HepG2 (cell line): ENCODE measurements around the gene UBR3. TPM values are rescaled to one million over a fixed set of nuclear protein-coding genes. Genes with fewer than 3 reads are reported as not detected.

Experiments
- ATAC-seq: fragments of 200-7000 bp; cut with Tn5 transposase; 3 replicates; pipeline ENCODE4 v1.9.1; 2020; ENCODE audit warnings: mild to moderate bottlenecking, moderate library complexity
- BruUV-seq: library from RNA; stranded (reverse); fragments of 400-500 nt; replicated peaks from 2 replicates; lab custom pipeline; 2021; lab: Mats Ljungman, UMichigan
- CTCF ChIA-PET: fragments of 300-600 bp; formaldehyde crosslinking; extraction: SDS; loops from one replicate; lab custom pipeline; 2021; ENCODE audit warnings: low total read pairs, inconsistent platforms, low intra/inter-chr PET ratio; lab: Yijun Ruan, JAX
- POLR2A ChIA-PET: fragments of 350-600 bp; sonication (Branson Sonifier 250); formaldehyde crosslinking; loops from one replicate; lab custom pipeline; 2020; ENCODE audit warnings: antibody characterized with exemption, inconsistent platforms; lab: Yijun Ruan, JAX
- DNase-seq: peaks from one replicate; pipeline ENCODE4 v3.0.0-alpha.2; 2015; ENCODE audit warnings: low spot score
- FAIRE-seq: peaks from 3 replicates; lab custom pipeline; 2011; peaks lifted over from hg19 to GRCh38; lab: Jason Lieb, UNC
- H2AFZ ChIP-seq: one replicate; pipeline ENCODE4 v1.6.1; 2011; ENCODE audit warnings: low read length, inconsistent platforms
- H3K27ac ChIP-seq: fragments of 300-600 bp; 3 replicates; pipeline ENCODE4 v1.8.0; 2011; ENCODE audit warnings: mixed run types, mild to moderate bottlenecking, mixed read lengths, low read length, inconsistent platforms; ENCODE audit not compliant: insufficient read depth; ENCODE audit errors: extremely low read length
- H3K27me3 ChIP-seq, 2 experiments: fragments of 200-600 bp in 1 of 2; 2 replicates in 1 of 2; 3 replicates in 1 of 2; pipeline versions ENCODE4 v1.6.0 to v1.8.0; 2011; ENCODE audit warnings: low read length in 2 of 2, mild to moderate bottlenecking in 2 of 2, moderate library complexity in 2 of 2, inconsistent platforms in 1 of 2; ENCODE audit not compliant: insufficient read depth in 2 of 2, control insufficient read depth in 1 of 2
- H3K36me3 ChIP-seq, 2 experiments: fragments of 200-600 bp in 1 of 2; replicated peaks in 1 of 2; 2 replicates in 1 of 2; 3 replicates in 1 of 2; pipeline versions ENCODE4 v1.5.1 to v1.8.0; 2011; ENCODE audit warnings: low read length in 2 of 2, inconsistent platforms in 1 of 2; ENCODE audit not compliant: insufficient read depth in 2 of 2, control insufficient read depth in 1 of 2
- H3K4me1 ChIP-seq: 2 replicates; pipeline ENCODE4 v1.5.1; 2012; ENCODE audit warnings: low read length, inconsistent platforms; ENCODE audit not compliant: insufficient read depth
- H3K4me2 ChIP-seq: 2 replicates; pipeline ENCODE4 v1.6.0; 2011; ENCODE audit warnings: low read depth, low read length, inconsistent platforms
- H3K4me3 ChIP-seq, 3 experiments: fragments of 200-600 bp in 1 of 3; sonication (generic), shearing (Covaris generic) in 1 of 3; replicated peaks in 1 of 3; 2 replicates each; pipeline ENCODE4 v1.5.1; 2011 to 2016; ENCODE audit warnings: low read length in 3 of 3, inconsistent platforms in 2 of 3, low read depth in 2 of 3, mild to moderate bottlenecking in 2 of 3, control low read depth in 1 of 3, mixed read lengths in 1 of 3; ENCODE audit not compliant: insufficient read depth in 1 of 3
- H3K79me2 ChIP-seq: one replicate; pipeline ENCODE4 v1.6.1; 2011; ENCODE audit warnings: low read length, inconsistent platforms; ENCODE audit not compliant: insufficient read depth
- H3K9ac ChIP-seq: 2 replicates; pipeline ENCODE4 v1.6.0; 2011; ENCODE audit warnings: mild to moderate bottlenecking, low read depth, low read length, inconsistent platforms; ENCODE audit not compliant: insufficient read depth
- H3K9me3 ChIP-seq: 2 replicates; pipeline ENCODE4 v1.5.1; 2012; ENCODE audit warnings: mild to moderate bottlenecking, low read length
- H4K20me1 ChIP-seq: 2 replicates; pipeline ENCODE4 v1.6.0; 2011; ENCODE audit warnings: inconsistent platforms, mild to moderate bottlenecking, low read length, moderate library complexity; ENCODE audit not compliant: insufficient read depth
- CCAR2 ChIP-seq: fragments of 200-400 bp; formaldehyde crosslinking; optimal IDR thresholded peaks from 2 replicates; pipeline ENCODE3; 2018; ENCODE audit warnings: low read depth, mild to moderate bottlenecking, low read length, moderate library complexity
- DMTF1 ChIP-seq: sonication (generic); formaldehyde crosslinking; IDR thresholded peaks from 2 replicates; pipeline ENCODE4 v1.4.0; 2020; ENCODE audit warnings: mild to moderate bottlenecking, missing genetic modification reagents
- FOXM1 ChIP-seq: sonication (generic); formaldehyde crosslinking; IDR thresholded peaks from 2 replicates; pipeline ENCODE4 v1.5.0; 2020; ENCODE audit warnings: missing genetic modification reagents
- HNF4G ChIP-seq, 2 experiments: sonication (generic) in 1 of 2; formaldehyde crosslinking in 1 of 2; IDR thresholded peaks; 2 replicates each; pipeline versions ENCODE4 v1.4.0 to v1.6.1; 2011 to 2020; ENCODE audit warnings: borderline replicate concordance in 2 of 2, low read depth in 2 of 2, mild to moderate bottlenecking in 2 of 2, low read length in 1 of 2, missing genetic modification reagents in 1 of 2, moderate library complexity in 1 of 2
- ISX ChIP-seq: sonication (generic); formaldehyde crosslinking; conservative IDR thresholded peaks from 2 replicates; pipeline ENCODE4 v1.5.0; 2020; ENCODE audit warnings: missing genetic modification reagents
- JUNB ChIP-seq: sonication (generic); formaldehyde crosslinking; IDR thresholded peaks from 2 replicates; pipeline ENCODE4 v1.8.0; 2022; ENCODE audit warnings: missing genetic modification reagents, mild to moderate bottlenecking, borderline replicate concordance
- MAX ChIP-seq: IDR thresholded peaks from 2 replicates; pipeline ENCODE4 v1.6.1; 2012; ENCODE audit warnings: inconsistent platforms
- RORA ChIP-seq: sonication (generic); formaldehyde crosslinking; IDR thresholded peaks from 2 replicates; pipeline ENCODE4 v1.5.0; 2020; ENCODE audit warnings: mild to moderate bottlenecking, missing genetic modification reagents, moderate library complexity
- ZBTB34 ChIP-seq: sonication (generic); formaldehyde crosslinking; IDR thresholded peaks from 2 replicates; pipeline ENCODE4 v1.8.0; 2022; ENCODE audit warnings: mild to moderate bottlenecking, missing genetic modification reagents
- ZBTB46 ChIP-seq: sonication (generic); formaldehyde crosslinking; IDR thresholded peaks from 2 replicates; pipeline ENCODE4 v1.4.0; 2020; ENCODE audit warnings: mild to moderate bottlenecking, missing genetic modification reagents, borderline replicate concordance
- ZNF160 ChIP-seq: sonication (generic); formaldehyde crosslinking; IDR thresholded peaks from 2 replicates; pipeline ENCODE4 v1.8.0; 2022; ENCODE audit warnings: mild to moderate bottlenecking, inconsistent platforms, missing genetic modification reagents
- ZNF510 ChIP-seq: sonication (generic); formaldehyde crosslinking; IDR thresholded peaks from 2 replicates; pipeline ENCODE4 v1.4.0; 2020; ENCODE audit warnings: low read depth, mild to moderate bottlenecking, missing genetic modification reagents
- WGBS: methylation state at CpG from one replicate; pipeline ENCODE4 v1.1.6; 2017; ENCODE audit warnings: low lambda C conversion rate; 5-methylcytosine and 5-hydroxymethylcytosine counted together
- in situ Hi-C: cut with HindIII; loops from 2 replicates; pipeline ENCODE4 v1.10.0; 2017; ENCODE audit warnings: low pct_unique_long_range_greater_than_20kb; ENCODE audit not compliant: extremely low pct_ligation_motif_present
- intact Hi-C: fragments of 100-400 bp; cut with micrococcal nuclease; formaldehyde crosslinking; loops from one replicate; pipeline ENCODE4 v1.10.0; 2022; ENCODE audit not compliant: unreplicated experiment
- polyA plus RNA-seq, 8 experiments: library from polyadenylated mRNA; depleted of rRNA in 3 of 8; stranded (reverse) in 7 of 8; unstranded in 1 of 8; fragments of >200 nt; fragmentation: Illumina TruSeq in 4 of 8; extraction: Trizol in 4 of 8; gene quantifications; 2 replicates each; pipeline versions ENCODE4 v1.2.1 to v1.2.3, GENCODE V29; 2011 to 2016; ENCODE audit warnings: low read depth in 4 of 8, missing spikeins in 1 of 8, mixed read lengths in 1 of 8; ENCODE audit not compliant: insufficient read depth in 1 of 8
- total RNA-seq, 5 experiments: library from RNA; depleted of rRNA; stranded (reverse); fragments of >200 nt; fragmentation: Illumina TruSeq; extraction: Trizol; gene quantifications; 2 replicates each; pipeline ENCODE4 v1.2.3, GENCODE V29; 2016; ENCODE audit warnings: low read depth in 1 of 5

Gene UBR3
- total and polyA plus RNA-seq, 2 of the 13 experiments (the other 11 are each of a cell fraction or from before 2014, with no cell fraction given) = 15.1 to 28.0 TPM

GRCh38 chr2:169910109-169910799 lies 83.0 kb downstream of the UBR3 start:
- Histone ChIP-seq H3K4me3 (no peak overlapping the region), H3K79me2 (no peaks in the 10 kb centered on the region), H3K4me1 (no peaks in the 10 kb centered on the region), H3K27ac (no peak overlapping the region), H3K27me3 (no peaks in the 10 kb centered on the region), H3K36me3 (peaks cover 3 to 39% of the 10 kb centered on the region in 2 experiments; a peak in 4 of 5 replicates), H3K4me2 (no peak overlapping the region), H4K20me1 (no peaks in the 10 kb centered on the region), H2AFZ (no peak overlapping the region), H3K9me3 (no peaks in the 10 kb centered on the region), H3K9ac (no peak overlapping the region)
- ChIA-PET POLR2A (no interaction called here), CTCF (no interaction called here)
- 84% methylated on average over 7 of the region's 7 CpGs for WGBS
- FAIRE-seq = no peak
- no TSS peak for BruUV-seq
- TF ChIP-seq ZNF160 (CRISPR knock-in tag) = no peak
- no peak for TF ChIP-seq JUNB
- TF ChIP-seq ZNF510 (CRISPR knock-in tag) = no peak
- no peak for ATAC-seq
- DNase-seq = no peak
- intact Hi-C loops = no loop called here
- in situ Hi-C loops = no loop called here

GRCh38 chr2:169911119-169911518 lies 83.9 kb downstream of the UBR3 start:
- in situ Hi-C loops = no loop called here
- H3K27ac ChIP-seq = no peak overlapping the region
- TF ChIP-seq FOXM1 (CRISPR knock-in tag) (no peak), HNF4G (IDR thresholded peaks at IDR 0.05; ENCODE audit: borderline replicate concordance, low read depth, low read length) (no peak), HNF4G (CRISPR knock-in tag; IDR thresholded peaks at IDR 0.05; ENCODE audit: borderline replicate concordance, low read depth) (no peak), MAX (no peak), RORA (CRISPR knock-in tag) (no peak), CCAR2 (no peak), ZBTB46 (CRISPR knock-in tag) (no peak), ZBTB34 (CRISPR knock-in tag) (no peak), DMTF1 (no peak), ISX (no peak)

More at GRCh38 chr2:169911119-169911518, 83.9 kb downstream of the UBR3 start:
- CTCF ChIA-PET = no interaction called here
- H3K36me3 ChIP-seq = peaks cover 3 to 37% of the 10 kb centered on the region in 2 experiments; a peak in 4 of 5 replicates
- no peak overlapping the region for H2AFZ ChIP-seq
- H4K20me1 ChIP-seq = no peaks in the 10 kb centered on the region
- POLR2A ChIA-PET = no interaction called here
- DNase-seq (no peak), FAIRE-seq (no peak), ATAC-seq (no peak)
- no peaks in the 10 kb centered on the region for H3K27me3 ChIP-seq
- no peaks in the 10 kb centered on the region for H3K9me3 ChIP-seq
- no peak overlapping the region for H3K9ac ChIP-seq
- no peak overlapping the region for H3K4me3 ChIP-seq
- no TSS peak for BruUV-seq
- intact Hi-C loops = no loop called here
- H3K4me2 ChIP-seq = no peak overlapping the region
- no peaks in the 10 kb centered on the region for H3K79me2 ChIP-seq
- H3K4me1 ChIP-seq = no peaks in the 10 kb centered on the region
- WGBS = 98% methylated on average over 1 of the region's 1 CpG
